HCT116 (cell line): ENCODE results near the gene CCDC57.

ENCODE experiments used
- CEBPB ChIP-seq: IDR thresholded peaks from 2 replicates; pipeline ENCODE4 v1.6.1; 2012; ENCODE audit warnings: low read depth
- CTCF ChIP-seq, 3 experiments: fragments of 200-600 bp in 1 of 3; sonication (generic) in 1 of 3; IDR thresholded peaks in 2 of 3; conservative IDR thresholded peaks in 1 of 3; 2 replicates each; pipeline ENCODE4 v1.5.1; 2012 to 2017; ENCODE audit warnings: low read depth in 2 of 3, low read length in 2 of 3, antibody characterized with exemption in 1 of 3, borderline replicate concordance in 1 of 3, control low read depth in 1 of 3, mild to moderate bottlenecking in 1 of 3, mixed read lengths in 1 of 3, mixed run types in 1 of 3, moderate library complexity in 1 of 3; ENCODE audit not compliant: insufficient read depth in 1 of 3
- EGR1 ChIP-seq: IDR thresholded peaks from 2 replicates; pipeline ENCODE4 v1.6.1; 2012; ENCODE audit warnings: low read depth
- ELF1 ChIP-seq: IDR thresholded peaks from 2 replicates; pipeline ENCODE4 v1.6.1; 2012; ENCODE audit warnings: low read depth, borderline replicate concordance
- EZH2 ChIP-seq: fragments of 200-600 bp; sonication (generic); IDR thresholded peaks from 2 replicates; pipeline ENCODE4 v1.6.1; 2017; ENCODE audit warnings: antibody characterized with exemption, mixed run types
- EZH2phosphoT487 ChIP-seq: fragments of 200-600 bp; IDR thresholded peaks from 2 replicates; pipeline ENCODE4 v1.6.1; 2018; ENCODE audit warnings: antibody characterized with exemption, borderline replicate concordance
- MAX ChIP-seq: IDR thresholded peaks from 2 replicates; pipeline ENCODE4 v1.6.1; 2012
- POLR2A ChIP-seq: IDR thresholded peaks from 2 replicates; pipeline ENCODE4 v1.7.0; 2011; ENCODE audit warnings: borderline replicate concordance; ENCODE audit not compliant: insufficient read depth, insufficient read length; ENCODE audit errors: extremely low read depth
- POLR2AphosphoS5 ChIP-seq: IDR thresholded peaks from 2 replicates; pipeline ENCODE4 v1.6.1; 2011; ENCODE audit warnings: mild to moderate bottlenecking, low read depth, low read length, moderate library complexity
- RAD21 ChIP-seq: IDR thresholded peaks from 2 replicates; pipeline ENCODE4 v1.6.1; 2012; ENCODE audit warnings: low read depth, mild to moderate bottlenecking
- REST ChIP-seq: IDR thresholded peaks from 2 replicates; pipeline ENCODE4 v1.6.1; 2012; ENCODE audit warnings: low read depth
- TCF7L2 ChIP-seq: IDR thresholded peaks from 2 replicates; pipeline ENCODE4 v1.7.0; 2011; ENCODE audit warnings: borderline replicate concordance, inconsistent platforms; ENCODE audit not compliant: insufficient read depth, insufficient read length; ENCODE audit errors: extremely low read depth
- YY1 ChIP-seq: IDR thresholded peaks from 2 replicates; pipeline ENCODE4 v1.6.1; 2011; ENCODE audit warnings: low read length, low read depth, moderate library complexity, mild to moderate bottlenecking; ENCODE audit not compliant: insufficient replicate concordance; ENCODE audit errors: extremely low read depth
- ZNF274 ChIP-seq: fragments of 200-500 bp; sonication (Bioruptor generic); IDR thresholded peaks from 2 replicates; pipeline ENCODE4 v1.6.1; 2014; ENCODE audit warnings: mild to moderate bottlenecking, low read depth, low read length, inconsistent platforms

DNA sequence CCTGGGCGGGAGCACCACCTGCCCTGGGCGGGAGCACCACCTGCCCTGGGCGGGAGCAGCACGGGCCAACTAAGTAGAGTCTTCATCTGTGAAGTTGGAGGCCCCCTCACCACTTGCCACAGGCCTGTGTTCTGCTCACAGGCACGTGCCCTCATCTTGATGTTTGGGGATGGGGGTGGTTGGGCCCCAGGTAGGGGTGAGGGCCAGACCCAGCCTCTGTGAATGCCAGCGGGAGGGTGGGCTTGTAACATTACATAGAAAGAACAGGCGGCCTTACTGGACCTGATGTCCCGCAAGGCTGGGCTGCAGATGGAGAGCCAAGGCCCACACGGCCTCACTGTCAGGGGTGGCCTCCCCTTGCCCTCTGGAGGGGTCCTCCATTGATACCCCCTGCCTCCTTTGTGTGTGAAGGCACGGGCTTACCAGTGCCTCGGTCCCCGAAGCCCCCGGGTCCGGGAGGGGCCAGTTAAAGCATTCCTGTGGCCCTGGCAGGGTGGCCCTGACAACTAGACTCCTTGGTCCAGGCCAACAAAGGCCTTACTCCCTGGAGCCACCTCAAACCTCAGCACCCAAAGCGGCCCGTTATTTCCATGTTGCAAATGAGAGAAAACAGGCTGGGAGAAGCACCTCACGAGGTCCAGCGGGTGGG lies 15.1 kb upstream of the CCDC57 start:
- TF ChIP-seq EZH2: no peak
- no peak for TF ChIP-seq CTCF (IDR thresholded peaks at IDR 0.05 in 2 of 3, conservative IDR thresholded peaks at IDR 0.05 in 1 of 3; ENCODE audit: borderline replicate concordance in 1 of 3, insufficient read depth in 1 of 3, low read depth in 2 of 3, low read length in 2 of 3)
- no peak for TF ChIP-seq REST
- TF ChIP-seq POLR2AphosphoS5: no peak
- TF ChIP-seq MAX: no peak
- no peak for TF ChIP-seq RAD21
- TF ChIP-seq POLR2A: no peak
- no peak for TF ChIP-seq EGR1
- TF ChIP-seq TCF7L2: no peak
- no peak for TF ChIP-seq YY1
- TF ChIP-seq EZH2phosphoT487: no peak
- no peak for TF ChIP-seq CEBPB
- no peak for TF ChIP-seq ZNF274
- no peak for TF ChIP-seq ELF1
